HEK293 (cell line): ENCODE data around the gene PLEKHA8.

ENCODE experiments used
- CTCF ChIA-PET: fragments of 350-600 bp; formaldehyde crosslinking; extraction: SDS; loops from one replicate; lab custom pipeline; 2021; ENCODE audit warnings: antibody characterized with exemption; lab: Yijun Ruan, JAX
- POLR2A ChIA-PET: fragments of 300-600 bp; formaldehyde crosslinking; extraction: SDS; loops from one replicate; lab custom pipeline; 2020; ENCODE audit warnings: antibody characterized with exemption, inconsistent platforms; lab: Yijun Ruan, JAX
- H3K27ac ChIP-seq: fragments of 200-500 bp; sonication (Bioruptor generic); 2 replicates; pipeline ENCODE4 v1.5.1; 2014; ENCODE audit warnings: low read depth, low read length, control low read depth, inconsistent platforms; ENCODE audit errors: extremely low read depth
- H3K36me3 ChIP-seq, 2 experiments: fragments of 200-500 bp in 1 of 2; sonication (Bioruptor generic) in 1 of 2; 1 replicate in 1 of 2; 2 replicates in 1 of 2; pipeline ENCODE4 v1.5.1; 2014 to 2017; ENCODE audit warnings: inconsistent platforms in 2 of 2, low read length in 2 of 2; ENCODE audit not compliant: control insufficient read depth in 2 of 2, insufficient read depth in 1 of 2
- H3K4me1 ChIP-seq: fragments of 200-500 bp; sonication (Bioruptor generic); 2 replicates; pipeline ENCODE4 v1.5.1; 2014; ENCODE audit warnings: mild to moderate bottlenecking, low read length, inconsistent platforms; ENCODE audit not compliant: control insufficient read depth, insufficient read depth
- H3K4me3 ChIP-seq: 2 replicates; pipeline ENCODE4 v1.5.1; 2011; ENCODE audit warnings: low read depth, mild to moderate bottlenecking, control low read depth, low read length, moderate library complexity
- H3K9me3 ChIP-seq: fragments of 200-500 bp; sonication (Bioruptor generic); 2 replicates; pipeline ENCODE4 v1.5.1; 2014; ENCODE audit warnings: low read depth, low read length, inconsistent platforms; ENCODE audit not compliant: control insufficient read depth, insufficient read depth
- ELK4 ChIP-seq: IDR thresholded peaks from 2 replicates; pipeline ENCODE4 v1.6.1; 2011; ENCODE audit warnings: mild to moderate bottlenecking, low read depth, low read length, borderline replicate concordance
- INSM2 ChIP-seq: fragments of 450-650 bp; formaldehyde crosslinking; IDR thresholded peaks from 2 replicates; pipeline ENCODE4 v1.5.1; 2016; ENCODE audit warnings: missing biosample characterization, missing genetic modification characterization
- PRDM1 ChIP-seq: fragments of 450-650 bp; formaldehyde crosslinking; IDR thresholded peaks from 2 replicates; pipeline ENCODE4; 2016; ENCODE audit warnings: missing biosample characterization, missing genetic modification characterization
- TSHZ1 ChIP-seq: fragments of 450-650 bp; formaldehyde crosslinking; IDR thresholded peaks from 2 replicates; pipeline ENCODE4 v1.5.1; 2016; ENCODE audit warnings: missing biosample characterization, missing genetic modification characterization, borderline replicate concordance
- ZFHX2 ChIP-seq: fragments of 450-650 bp; formaldehyde crosslinking; conservative IDR thresholded peaks from 2 replicates; pipeline ENCODE4 v1.5.1; 2016; ENCODE audit warnings: missing biosample characterization, missing genetic modification characterization
- ZFP69B ChIP-seq: fragments of 450-650 bp; formaldehyde crosslinking; IDR thresholded peaks from 2 replicates; pipeline ENCODE4 v1.5.1; 2016; ENCODE audit warnings: missing biosample characterization, missing genetic modification characterization
- ZIC2 ChIP-seq: fragments of 450-650 bp; formaldehyde crosslinking; IDR thresholded peaks from 2 replicates; pipeline ENCODE4 v1.5.1; 2016; ENCODE audit warnings: missing biosample characterization, missing genetic modification characterization
- ZNF146 ChIP-seq: fragments of 450-650 bp; formaldehyde crosslinking; IDR thresholded peaks from 2 replicates; pipeline ENCODE4 v1.5.1; 2016; ENCODE audit warnings: missing biosample characterization, missing genetic modification characterization
- ZNF148 ChIP-seq: fragments of 450-650 bp; formaldehyde crosslinking; IDR thresholded peaks from 2 replicates; pipeline ENCODE4 v1.5.0; 2017; ENCODE audit warnings: missing biosample characterization, missing genetic modification characterization, borderline replicate concordance
- ZNF169 ChIP-seq: fragments of 450-650 bp; formaldehyde crosslinking; IDR thresholded peaks from 2 replicates; pipeline ENCODE4 v1.5.1; 2016; ENCODE audit warnings: missing biosample characterization, missing genetic modification characterization
- ZNF211 ChIP-seq: fragments of 450-650 bp; formaldehyde crosslinking; IDR thresholded peaks from 2 replicates; pipeline ENCODE4 v1.5.1; 2016; ENCODE audit warnings: low read depth, missing biosample characterization, missing genetic modification characterization
- ZNF24 ChIP-seq: fragments of 450-650 bp; formaldehyde crosslinking; IDR thresholded peaks from 2 replicates; pipeline ENCODE4 v1.5.1; 2016; ENCODE audit warnings: missing biosample characterization, missing genetic modification characterization
- ZNF362 ChIP-seq: fragments of 450-650 bp; formaldehyde crosslinking; IDR thresholded peaks from 2 replicates; pipeline ENCODE4 v1.5.1; 2016; ENCODE audit warnings: missing biosample characterization, missing genetic modification characterization
- ZNF600 ChIP-seq: fragments of 450-650 bp; formaldehyde crosslinking; IDR thresholded peaks from 2 replicates; pipeline ENCODE4 v1.5.1; 2016; ENCODE audit warnings: missing biosample characterization, missing genetic modification characterization
- ZNF621 ChIP-seq: fragments of 450-650 bp; formaldehyde crosslinking; IDR thresholded peaks from 2 replicates; pipeline ENCODE4 v1.5.1; 2017; ENCODE audit warnings: missing biosample characterization, missing genetic modification characterization
- ZNF658 ChIP-seq: fragments of 450-650 bp; formaldehyde crosslinking; IDR thresholded peaks from 2 replicates; pipeline ENCODE4; 2016; ENCODE audit warnings: missing biosample characterization, missing genetic modification characterization
- ZNF76 ChIP-seq: fragments of 450-650 bp; formaldehyde crosslinking; IDR thresholded peaks from 2 replicates; pipeline ENCODE4; 2016; ENCODE audit warnings: low read depth, missing biosample characterization, missing genetic modification characterization, borderline replicate concordance

PLEKHA8 gene

GRCh38 chr7:30159163-30159562, 131.0 kb downstream of the PLEKHA8 start:
- H3K36me3 ChIP-seq: no peaks in the 10 kb centered on the region
- no peak overlapping the region for H3K4me3 ChIP-seq
- no peak overlapping the region for H3K27ac ChIP-seq
- TF ChIP-seq ZNF169 (tag by site-specific recombination) (no peak), ZIC2 (tag by site-specific recombination) (no peak), ZNF362 (tag by site-specific recombination) (no peak), ZNF76 (no peak)
- TF ChIP-seq, all 188 proteins: peak for 0
- Histone ChIP-seq H3K9me3 (no peaks in the 10 kb centered on the region), H3K4me1 (peaks cover 17% of the 10 kb centered on the region)
- ChIA-PET CTCF (interaction anchor here (0.6 to 1.7 kb wide), 4 partner anchors 8 to 310 kb away, joined by 3 to 4 read pairs (median 4); no protein-coding TSS in a partner anchor), POLR2A (no interaction called here)

GRCh38 chr7:30159698-30160143, 131.5 kb downstream of the PLEKHA8 start:
- Histone ChIP-seq H3K4me1 (peaks cover 17% of the 10 kb centered on the region), H3K4me3 (no peak overlapping the region), H3K9me3 (no peaks in the 10 kb centered on the region), H3K36me3 (no peaks in the 10 kb centered on the region)
- CTCF ChIA-PET: interaction anchor here (0.6 to 1.7 kb wide), 4 partner anchors 9 to 309 kb away, joined by 3 to 4 read pairs (median 4); no protein-coding TSS in a partner anchor
- TF ChIP-seq ZNF600 (tag by site-specific recombination) (peak; percentile 53), ELK4 (no peak)
- TF ChIP-seq, all 188 proteins: peak for 1
- no peak overlapping the region for H3K27ac ChIP-seq
- POLR2A ChIA-PET: no interaction called here

- ChIA-PET POLR2A (no interaction called here), CTCF (interaction anchor here (1.4 to 1.7 kb wide), 3 partner anchors 9 to 309 kb away, joined by 3 to 4 read pairs (median 4); no protein-coding TSS in a partner anchor)
- H3K4me1 ChIP-seq: peaks cover 17% of the 10 kb centered on the region
- H3K36me3 ChIP-seq: no peaks in the 10 kb centered on the region
- H3K9me3 ChIP-seq: no peaks in the 10 kb centered on the region
- no peak for TF ChIP-seq ZNF146
- TF ChIP-seq INSM2 (tag by site-specific recombination): no peak
- TF ChIP-seq PRDM1 (tag by site-specific recombination): peak; percentile 99
- no peak for TF ChIP-seq ZFHX2 (tag by site-specific recombination)
- TF ChIP-seq, all 188 proteins: peak for 1
- no peak overlapping the region for H3K4me3 ChIP-seq
- no peak overlapping the region for H3K27ac ChIP-seq
Observed at GRCh38 chr7:30160329-30160728, 132.1 kb downstream of the PLEKHA8 start.

GRCh38 chr7:30162133-30162532, 133.9 kb downstream of the PLEKHA8 start:
- Histone ChIP-seq H3K4me1 (peaks cover 17% of the 10 kb centered on the region), H3K36me3 (no peaks in the 10 kb centered on the region), H3K27ac (no peak overlapping the region), H3K4me3 (no peak overlapping the region), H3K9me3 (no peaks in the 10 kb centered on the region)
- CTCF ChIA-PET: interaction anchor here (0.6 to 3.3 kb wide), 3 partner anchors 11 to 113 kb away, joined by 5 to 10 read pairs (median 7); no protein-coding TSS in a partner anchor
- POLR2A ChIA-PET: no interaction called here
- TF ChIP-seq ZNF211 (tag by site-specific recombination) (no peak), ZNF658 (tag by site-specific recombination) (no peak), ZFP69B (tag by site-specific recombination) (no peak), ZNF621 (no peak), ZNF148 (tag by site-specific recombination) (no peak), TSHZ1 (tag by site-specific recombination) (no peak), ZNF24 (tag by site-specific recombination) (no peak)
